Activated naive CD4-positive, alpha-beta T cell (primary cell): ENCODE data around the gene SETD3.
A peak's percentile ranks its signal among the peaks of the same experiment; 100 is the strongest.

Source experiments
- DNase-seq, 4 experiments: peaks; one replicate each; lab custom pipeline; 2025; lab: John Stamatoyannopoulos, UW

SETD3 gene

GRCh38 chr14:99393059-99393655 is 87.5 kb downstream of the SETD3 start:
- DNase-seq, result peak in 2 of 4 experiments; percentile 8 to 23

GRCh38 chr14:99391671-99392070 is 89.0 kb downstream of the SETD3 start:
- DNase-seq, result no peak

GRCh38 chr14:99389174-99389826 is 91.4 kb downstream of the SETD3 start:
- DNase-seq, result peak in 1 of 4 experiments; percentile 19

GRCh38 chr14:99388286-99388685 is 92.4 kb downstream of the SETD3 start:
- DNase-seq, result no peak

GRCh38 chr14:99387880-99388279 is 92.8 kb downstream of the SETD3 start:
- no peak for DNase-seq

- DNase-seq, result no peak
These were observed 95.9 kb downstream of the SETD3 start for GRCh38 chr14:99384450-99385417.

GRCh38 chr14:99383472-99384449 is 96.9 kb downstream of the SETD3 start:
- DNase-seq, result no peak

GRCh38 chr14:99382781-99383471 is 97.7 kb downstream of the SETD3 start:
- DNase-seq, result no peak

- DNase-seq, result no peak
These were observed 98.6 kb downstream of the SETD3 start for GRCh38 chr14:99382071-99382470.

GRCh38 chr14:99381688-99382060 is 99.0 kb downstream of the SETD3 start:
- DNase-seq, result no peak

GRCh38 chr14:99380991-99381687 is 99.5 kb downstream of the SETD3 start:
- DNase-seq, result no peak

- DNase-seq, result no peak
These were observed 100.3 kb downstream of the SETD3 start for GRCh38 chr14:99380402-99380801.

GRCh38 chr14:99378782-99379214 is 101.9 kb downstream of the SETD3 start:
- no peak for DNase-seq

- no peak for DNase-seq
These were observed 102.7 kb downstream of the SETD3 start for GRCh38 chr14:99377951-99378350.

- no peak for DNase-seq
These were observed 105.7 kb downstream of the SETD3 start for GRCh38 chr14:99374964-99375363.

GRCh38 chr14:99363616-99364290 is 116.9 kb downstream of the SETD3 start:
- no peak for DNase-seq

- no peak for DNase-seq
These were observed 117.6 kb downstream of the SETD3 start for GRCh38 chr14:99363051-99363450.

GRCh38 chr14:99361596-99362215 is 119.0 kb downstream of the SETD3 start:
- no peak for DNase-seq
